OCI-LY7 (cell line): ENCODE measurements around the gene LYPD1. TPM values are rescaled to one million over a fixed set of nuclear protein-coding genes. Genes with fewer than 3 reads are reported as not detected.
A peak's percentile ranks its signal among the peaks of the same experiment; 100 is the strongest.

Experiments used
- BruUV-seq: library from RNA; stranded (reverse); fragments of 400-500 nt; replicated peaks from 2 replicates; lab custom pipeline; 2021; lab: Mats Ljungman, UMichigan
- CTCF ChIA-PET: fragments of 300-600 bp; sonication (Branson Sonifier 250); formaldehyde crosslinking; loops from one replicate; lab custom pipeline; 2022; ENCODE audit warnings: antibody characterized with exemption; ENCODE audit not compliant: unreplicated experiment; lab: Charles Lee
- POLR2A ChIA-PET: fragments of 300-600 bp; sonication (Branson Sonifier 250); formaldehyde crosslinking; loops from one replicate; lab custom pipeline; 2022; ENCODE audit warnings: antibody characterized with exemption; lab: Charles Lee
- DNase-seq: peaks from one replicate; pipeline ENCODE4 v3.0.0-alpha.2; 2015; ENCODE audit warnings: low spot score
- H2AFZ ChIP-seq: fragments of 200-600 bp; sonication (generic), shearing (Covaris generic); 2 replicates; pipeline ENCODE4 v1.6.1; 2014; ENCODE audit warnings: mild to moderate bottlenecking, antibody characterized with exemption, low read length, moderate library complexity
- H3K27ac ChIP-seq: fragments of 200-600 bp; sonication (generic); 2 replicates; pipeline ENCODE4 v1.5.1; 2014; ENCODE audit warnings: mixed run types, low read depth, mild to moderate bottlenecking, moderate library complexity, low read length, inconsistent platforms; ENCODE audit not compliant: poor library complexity, severe bottlenecking
- H3K36me3 ChIP-seq: fragments of 200-600 bp; sonication (generic); 2 replicates; pipeline ENCODE4 v1.6.1; 2014; ENCODE audit warnings: mild to moderate bottlenecking, antibody characterized with exemption, low read length, moderate library complexity, mixed read lengths; ENCODE audit not compliant: insufficient read depth
- H3K4me1 ChIP-seq: fragments of 200-600 bp; sonication (generic); 2 replicates; pipeline ENCODE4 v1.5.1; 2014; ENCODE audit warnings: mild to moderate bottlenecking, low read length; ENCODE audit not compliant: insufficient read depth, poor library complexity, severe bottlenecking
- H3K4me2 ChIP-seq: fragments of 200-600 bp; sonication (generic); 2 replicates; pipeline ENCODE4 v1.6.1; 2014; ENCODE audit warnings: mild to moderate bottlenecking, low read length
- H3K4me3 ChIP-seq: fragments of 200-600 bp; sonication (generic); 2 replicates; pipeline ENCODE4 v1.5.1; 2014; ENCODE audit warnings: mild to moderate bottlenecking, low read depth, low read length; ENCODE audit not compliant: poor library complexity, severe bottlenecking
- H3K79me2 ChIP-seq: fragments of 200-600 bp; sonication (generic); 2 replicates; pipeline ENCODE4 v1.6.1; 2016; ENCODE audit warnings: low read depth, mild to moderate bottlenecking, low read length, moderate library complexity, mixed read lengths; ENCODE audit not compliant: insufficient read depth
- H3K9me2 ChIP-seq: fragments of 200-600 bp; sonication (generic); 2 replicates; pipeline ENCODE4 v1.6.1; 2016; ENCODE audit warnings: mild to moderate bottlenecking, low read length, mixed read lengths; ENCODE audit not compliant: insufficient read depth
- H3K9me3 ChIP-seq: fragments of 200-600 bp; sonication (generic); 2 replicates; pipeline ENCODE4 v1.6.1; 2014; ENCODE audit warnings: mild to moderate bottlenecking, mixed run types, low read length, mixed read lengths
- H4K20me1 ChIP-seq: fragments of 200-600 bp; sonication (generic); 2 replicates; pipeline ENCODE4 v1.6.1; 2014; ENCODE audit warnings: mild to moderate bottlenecking, antibody characterized with exemption, low read length, moderate library complexity, mixed read lengths; ENCODE audit not compliant: insufficient read depth
- EZH2phosphoT487 ChIP-seq: fragments of 200-600 bp; sonication (generic); IDR thresholded peaks from 2 replicates; pipeline ENCODE4 v1.6.1; 2018; ENCODE audit warnings: low read depth, borderline replicate concordance, mild to moderate bottlenecking, mixed run types, antibody characterized with exemption, low read length, moderate library complexity, mixed read lengths
- intact Hi-C: fragments of 100-400 bp; cut with micrococcal nuclease; formaldehyde crosslinking; loops from one replicate; pipeline ENCODE4 v1.10.0; 2022; ENCODE audit not compliant: unreplicated experiment
- total RNA-seq, 2 experiments: library from RNA; depleted of rRNA in 1 of 2; stranded (reverse); fragments of >200 nt in 1 of 2; shearing (Covaris generic) in 1 of 2; gene quantifications; 2 replicates each; pipeline ENCODE4 v1.2.3, GENCODE V29; 2014 to 2022
- TF ChIP-seq, protein P1 (sequence below): fragments of 200-600 bp; sonication (generic); conservative IDR thresholded peaks from 2 replicates; pipeline ENCODE4 v1.5.1; 2014; ENCODE audit warnings: mild to moderate bottlenecking, antibody characterized with exemption, low read length, moderate library complexity, mixed read lengths

LYPD1 gene
- total RNA-seq, 2 experiments from 2014 or later, result 1.4 to 1.8 TPM

- Histone ChIP-seq H3K9me2 (no peaks in the 10 kb centered on the region), H4K20me1 (no peaks in the 10 kb centered on the region), H3K36me3 (no peaks in the 10 kb centered on the region), H3K4me3 (peak overlapping the region; percentile 58), H2AFZ (peak overlapping the region; percentile 70; the same call in 1 of the 2 replicates), H3K79me2 (no peaks in the 10 kb centered on the region), H3K4me1 (peaks cover 81% of the 10 kb centered on the region), H3K9me3 (no peaks in the 10 kb centered on the region), H3K27ac (peak overlapping the region; percentile 85), H3K4me2 (peak overlapping the region; percentile 67)
- no peak for TF ChIP-seq EZH2phosphoT487
- TF ChIP-seq, protein P1, sequence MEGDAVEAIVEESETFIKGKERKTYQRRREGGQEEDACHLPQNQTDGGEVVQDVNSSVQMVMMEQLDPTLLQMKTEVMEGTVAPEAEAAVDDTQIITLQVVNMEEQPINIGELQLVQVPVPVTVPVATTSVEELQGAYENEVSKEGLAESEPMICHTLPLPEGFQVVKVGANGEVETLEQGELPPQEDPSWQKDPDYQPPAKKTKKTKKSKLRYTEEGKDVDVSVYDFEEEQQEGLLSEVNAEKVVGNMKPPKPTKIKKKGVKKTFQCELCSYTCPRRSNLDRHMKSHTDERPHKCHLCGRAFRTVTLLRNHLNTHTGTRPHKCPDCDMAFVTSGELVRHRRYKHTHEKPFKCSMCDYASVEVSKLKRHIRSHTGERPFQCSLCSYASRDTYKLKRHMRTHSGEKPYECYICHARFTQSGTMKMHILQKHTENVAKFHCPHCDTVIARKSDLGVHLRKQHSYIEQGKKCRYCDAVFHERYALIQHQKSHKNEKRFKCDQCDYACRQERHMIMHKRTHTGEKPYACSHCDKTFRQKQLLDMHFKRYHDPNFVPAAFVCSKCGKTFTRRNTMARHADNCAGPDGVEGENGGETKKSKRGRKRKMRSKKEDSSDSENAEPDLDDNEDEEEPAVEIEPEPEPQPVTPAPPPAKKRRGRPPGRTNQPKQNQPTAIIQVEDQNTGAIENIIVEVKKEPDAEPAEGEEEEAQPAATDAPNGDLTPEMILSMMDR, result no peak
- DNase-seq, result peak; percentile 94
- POLR2A ChIA-PET, result interaction anchor here (0.5 to 4.3 kb wide), 14 partner anchors 9 to 1538 kb away, joined by 3 to 27 read pairs (median 3); no protein-coding TSS in a partner anchor
- CTCF ChIA-PET, result no interaction called here
- intact Hi-C loops, result loop anchor here (2.0 to 10.0 kb wide), 2 partner anchors 377 to 1551 kb away; partner anchors contain the start of gene FAM168B
- no TSS peak for BruUV-seq
Measured at GRCh38 chr2:132645722-132646539, 24.1 kb downstream of the LYPD1 start.

- Histone ChIP-seq H3K79me2 (no peaks in the 10 kb centered on the region), H3K9me3 (no peaks in the 10 kb centered on the region), H3K4me1 (peaks cover 81% of the 10 kb centered on the region), H3K4me3 (peak overlapping the region; percentile 58), H4K20me1 (no peaks in the 10 kb centered on the region), H3K9me2 (no peaks in the 10 kb centered on the region), H3K36me3 (no peaks in the 10 kb centered on the region), H3K27ac (peak overlapping the region; percentile 85), H2AFZ (peak overlapping the region; percentile 92; the same call in 1 of the 2 replicates), H3K4me2 (peak overlapping the region; percentile 67)
- intact Hi-C loops, result loop anchor here (2.0 to 10.0 kb wide), 2 partner anchors 376 to 1550 kb away; partner anchors contain the start of gene FAM168B
- DNase-seq, result no peak
- TF ChIP-seq, protein P1, result no peak
- no peak for TF ChIP-seq EZH2phosphoT487
- CTCF ChIA-PET, result no interaction called here
- POLR2A ChIA-PET, result interaction anchor here (0.5 to 4.3 kb wide), 6 partner anchors 9 to 1511 kb away, joined by 3 to 27 read pairs (median 4); no protein-coding TSS in a partner anchor
- BruUV-seq, result no TSS peak
Measured at GRCh38 chr2:132645176-132645575, 24.8 kb downstream of the LYPD1 start.
